SK-N-DZ (cell line): Measurements from ENCODE around the gene SFMBT1. TPM values are rescaled to one million over a fixed set of nuclear protein-coding genes. Genes with fewer than 3 reads are reported as not detected.

Experiments used
- DNase-seq: peaks from one replicate; pipeline ENCODE4 v3.0.0-alpha.2; 2015; ENCODE audit warnings: low spot score
- polyA plus RNA-seq, 2 experiments: library from polyadenylated mRNA; depleted of rRNA; stranded (reverse); fragments of >200 nt; gene quantifications; 2 replicates each; pipeline ENCODE4 v1.2.3, GENCODE V29; 2014

The SFMBT1 gene, protein sequence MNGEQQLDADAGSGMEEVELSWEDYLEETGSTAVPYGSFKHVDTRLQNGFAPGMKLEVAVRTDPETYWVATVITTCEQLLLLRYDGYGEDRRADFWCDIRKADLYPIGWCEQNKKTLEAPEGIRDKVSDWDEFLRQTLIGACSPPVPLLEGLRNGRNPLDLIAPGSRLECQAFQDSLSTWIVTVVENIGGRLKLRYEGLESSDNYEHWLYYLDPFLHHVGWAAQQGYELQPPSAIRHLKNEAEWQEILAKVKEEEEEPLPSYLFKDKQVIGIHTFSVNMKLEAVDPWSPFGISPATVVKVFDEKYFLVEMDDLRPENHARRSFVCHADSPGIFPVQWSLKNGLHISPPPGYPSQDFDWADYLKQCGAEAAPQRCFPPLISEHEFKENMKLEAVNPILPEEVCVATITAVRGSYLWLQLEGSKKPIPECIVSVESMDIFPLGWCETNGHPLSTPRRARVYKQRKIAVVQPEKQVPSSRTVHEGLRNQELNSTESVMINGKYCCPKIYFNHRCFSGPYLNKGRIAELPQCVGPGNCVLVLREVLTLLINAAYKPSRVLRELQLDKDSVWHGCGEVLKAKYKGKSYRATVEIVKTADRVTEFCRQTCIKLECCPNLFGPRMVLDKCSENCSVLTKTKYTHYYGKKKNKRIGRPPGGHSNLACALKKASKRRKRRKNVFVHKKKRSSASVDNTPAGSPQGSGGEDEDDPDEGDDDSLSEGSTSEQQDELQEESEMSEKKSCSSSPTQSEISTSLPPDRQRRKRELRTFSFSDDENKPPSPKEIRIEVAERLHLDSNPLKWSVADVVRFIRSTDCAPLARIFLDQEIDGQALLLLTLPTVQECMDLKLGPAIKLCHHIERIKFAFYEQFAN
- polyA plus RNA-seq (2014; cell fraction: cytosol; rRNA removed), result 5.9 and 7.5 TPM in 2 replicates
- 4.9 and 5.9 TPM in 2 replicates for polyA plus RNA-seq (2014; cell fraction: nucleus; rRNA removed)

DNA sequence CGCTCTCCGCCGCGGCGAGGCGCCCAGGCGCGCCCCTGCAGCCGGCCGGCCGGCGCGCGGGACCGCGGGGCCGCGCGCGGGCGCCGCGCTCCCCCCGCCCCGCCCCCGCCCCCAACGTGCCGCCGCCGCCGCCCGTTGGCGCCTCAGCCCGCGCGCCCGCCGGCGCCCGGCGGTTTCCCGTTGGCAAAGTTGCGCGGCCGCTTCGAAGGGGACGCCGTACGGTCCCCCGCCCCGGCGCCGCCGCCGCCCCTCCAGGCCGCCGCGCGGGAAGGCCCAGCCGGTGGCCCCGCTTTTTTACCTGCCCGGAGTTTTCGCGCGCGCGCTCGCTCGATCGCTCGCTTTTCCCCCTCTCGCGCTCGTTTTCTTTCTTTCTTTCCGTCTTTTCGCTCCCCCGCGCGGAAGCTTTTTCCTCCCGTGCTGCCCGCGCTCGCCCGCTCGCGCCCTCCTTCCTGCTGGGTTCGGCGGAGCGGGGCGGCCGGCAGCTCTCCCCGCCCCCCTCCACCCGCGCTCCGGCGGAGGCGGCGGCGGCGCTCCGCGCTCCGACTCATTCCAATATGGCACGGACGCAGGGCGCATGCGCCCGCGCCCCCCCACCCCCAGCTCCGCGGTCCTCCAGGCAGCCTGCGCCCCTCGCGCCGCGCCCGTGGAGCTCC is at the start of gene SFMBT1:
Gene SFMBT1, minus strand, starts transcription at position 556 of the 653 bp plus-strand sequence. CDS start 76,945 bp downstream, outside the sequence.
- peak; percentile 48 for DNase-seq

DNA sequence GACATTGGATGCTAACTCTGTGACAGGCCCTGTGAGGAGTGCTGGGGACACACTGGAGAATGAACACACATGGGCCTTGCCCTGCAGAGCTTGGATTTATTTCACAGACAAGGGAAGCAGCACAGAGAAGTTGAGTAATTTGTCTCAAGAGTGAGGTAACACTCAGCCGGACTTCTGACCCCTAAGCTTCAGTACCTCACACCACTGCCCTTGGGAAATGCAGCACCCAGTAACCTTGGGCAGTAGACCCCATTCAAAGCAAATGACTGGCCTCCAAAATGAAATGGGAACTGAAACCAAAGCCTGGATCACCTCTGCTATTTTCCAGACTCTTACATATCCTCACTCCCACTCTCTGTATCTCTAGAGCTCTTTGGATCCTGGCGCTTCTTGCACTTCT is 47.1 kb upstream of the SFMBT1 start:
- DNase-seq, result no peak

DNA sequence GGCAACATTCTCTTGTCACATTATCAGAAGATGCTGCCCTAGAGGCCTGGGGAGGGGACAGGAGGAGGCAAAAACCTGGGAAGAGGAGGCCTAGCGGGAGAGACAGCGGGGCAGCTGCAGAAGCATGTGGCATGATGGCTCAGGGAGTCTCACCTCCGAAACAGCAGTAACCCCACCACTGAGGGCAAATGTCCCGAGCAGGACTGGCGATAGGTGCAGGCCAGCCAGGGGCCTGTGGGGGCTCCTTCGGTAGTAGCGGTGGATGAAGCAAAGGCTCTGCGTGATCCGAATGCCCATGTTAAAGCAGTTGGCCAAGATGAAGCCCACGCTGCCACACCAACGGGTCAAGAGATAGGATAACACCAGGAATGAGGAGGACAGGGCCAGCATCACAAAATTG is 46.3 kb upstream of the SFMBT1 start:
- no peak for DNase-seq

DNA sequence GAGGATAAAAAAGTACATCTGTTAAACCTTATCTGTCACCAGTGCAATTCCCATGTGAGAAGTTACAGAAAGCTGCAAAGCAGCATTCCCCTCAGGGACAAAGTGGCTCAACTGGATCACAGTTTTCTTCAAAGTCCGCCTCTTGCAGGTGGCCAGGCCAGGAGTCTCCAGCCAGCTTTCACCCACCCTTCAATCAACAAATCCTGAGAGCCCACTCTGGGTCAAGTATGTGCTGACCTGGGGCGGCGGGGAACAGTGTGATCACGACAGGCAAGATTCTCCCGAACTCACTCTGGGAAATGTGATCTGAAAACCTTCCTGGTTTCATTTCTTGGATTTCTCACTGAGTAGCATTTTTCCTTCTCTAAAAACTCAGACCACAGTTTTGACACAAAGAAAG is 45.1 kb upstream of the SFMBT1 start:
- no peak for DNase-seq

DNA sequence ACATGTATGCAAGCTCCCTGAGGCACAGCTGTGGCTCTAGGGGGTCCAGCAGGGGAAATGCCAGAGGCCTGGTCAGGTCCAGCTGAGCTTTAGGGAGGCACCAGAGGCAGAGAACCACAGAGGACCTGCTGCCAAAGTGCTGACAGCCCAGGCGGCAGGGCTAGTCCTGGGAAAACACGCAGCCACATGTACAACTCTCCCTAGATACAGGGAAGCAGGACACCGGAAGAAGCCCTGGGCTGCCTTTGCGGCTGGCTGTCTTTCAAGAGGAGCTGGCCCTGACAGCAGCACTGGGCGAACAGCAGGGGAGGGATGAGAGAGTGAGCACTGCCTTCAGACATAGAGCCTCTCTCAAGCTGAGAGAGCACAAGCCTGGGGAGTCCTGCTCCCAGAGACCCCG is 43.6 kb upstream of the SFMBT1 start:
- no peak for DNase-seq

DNA sequence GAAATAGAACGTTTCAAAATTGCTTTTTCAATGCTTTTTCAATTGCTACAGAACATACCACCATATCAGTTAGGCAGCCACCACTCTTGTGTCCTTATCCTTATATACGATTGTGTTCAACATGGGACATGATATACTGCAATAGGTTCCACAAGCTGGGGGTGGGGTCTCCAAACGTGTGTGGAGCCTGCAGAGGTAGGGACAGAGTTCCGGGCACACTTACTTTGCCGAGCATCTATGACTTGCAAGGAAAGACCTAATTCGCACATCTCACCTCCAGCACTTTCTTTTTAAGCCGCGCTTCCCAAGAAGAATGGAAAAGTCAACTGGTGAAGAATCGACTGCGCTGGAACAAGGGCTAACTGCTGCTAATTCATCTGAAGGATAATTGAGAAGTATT is 39.6 kb upstream of the SFMBT1 start:
- no peak for DNase-seq

DNA sequence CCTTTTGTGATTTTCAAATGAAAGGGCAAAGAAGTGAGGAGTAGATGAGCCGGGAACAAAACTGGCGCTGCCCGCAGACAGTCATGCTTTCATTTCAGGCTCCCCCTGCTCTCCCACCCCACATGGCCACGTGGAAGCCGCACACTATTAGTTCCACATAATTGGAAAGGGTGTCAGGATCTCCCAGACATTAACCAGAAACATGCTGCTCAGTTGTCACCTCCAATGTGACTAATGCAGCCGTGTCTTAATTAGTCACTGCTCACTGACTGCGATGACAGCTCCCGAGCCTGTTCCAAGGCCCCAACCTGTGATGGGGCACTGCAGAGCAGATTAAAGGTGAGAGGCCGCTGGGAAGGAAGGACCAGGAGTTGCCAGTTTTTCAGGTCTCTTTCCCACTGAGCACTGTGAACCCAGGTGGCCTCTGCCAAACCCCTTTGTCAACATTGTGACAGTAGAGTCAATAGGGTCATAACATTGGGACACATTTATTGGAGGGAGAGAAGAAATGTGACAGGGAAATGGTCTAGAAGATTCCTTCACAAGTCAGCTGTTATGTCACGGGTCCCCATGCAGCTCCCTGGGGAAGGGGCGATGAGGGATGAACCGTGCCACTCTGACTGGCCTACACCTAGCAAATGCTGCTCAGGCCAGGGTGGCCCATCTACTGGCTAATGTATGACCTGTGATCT is 38.6 kb upstream of the SFMBT1 start:
- DNase-seq, result peak; percentile 45

DNA sequence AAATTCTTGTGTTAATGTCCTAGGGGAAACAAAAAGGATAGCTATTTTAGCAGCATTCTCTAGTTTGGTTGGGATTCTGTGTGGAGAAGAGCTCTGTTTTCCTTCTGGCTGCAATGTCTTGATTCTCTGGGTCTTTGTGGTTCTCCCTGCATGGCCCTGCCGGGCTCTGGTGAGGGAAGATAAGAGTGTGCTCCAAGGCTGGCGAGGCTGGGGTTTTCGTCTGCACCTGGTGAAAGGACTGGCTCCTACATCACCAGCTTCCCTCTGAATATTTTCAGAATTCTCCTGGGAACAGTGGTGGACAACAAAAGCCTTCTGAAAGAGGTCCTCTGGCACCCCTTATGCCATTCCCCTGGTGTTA is 38.1 kb upstream of the SFMBT1 start:
- no peak for DNase-seq

DNA sequence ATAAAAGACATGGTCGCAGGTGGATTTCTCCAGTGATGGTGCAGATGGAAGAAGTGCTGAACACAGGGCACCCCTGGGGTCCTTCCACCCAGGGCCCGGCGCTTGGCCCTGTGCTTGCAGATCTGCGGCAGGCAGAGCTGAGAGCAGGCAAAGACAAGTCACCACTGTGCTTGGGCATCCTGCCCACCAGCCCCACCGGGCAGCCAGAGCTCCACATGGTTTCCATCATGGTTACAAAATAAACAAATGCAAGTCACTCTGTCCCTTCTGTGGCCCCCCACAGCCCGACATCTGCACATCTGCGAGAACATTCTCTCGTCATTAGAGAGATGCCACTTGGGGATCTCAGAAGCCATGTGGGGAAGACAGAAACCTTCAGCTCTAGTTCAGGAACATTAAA is 37.6 kb upstream of the SFMBT1 start:
- no peak for DNase-seq

DNA sequence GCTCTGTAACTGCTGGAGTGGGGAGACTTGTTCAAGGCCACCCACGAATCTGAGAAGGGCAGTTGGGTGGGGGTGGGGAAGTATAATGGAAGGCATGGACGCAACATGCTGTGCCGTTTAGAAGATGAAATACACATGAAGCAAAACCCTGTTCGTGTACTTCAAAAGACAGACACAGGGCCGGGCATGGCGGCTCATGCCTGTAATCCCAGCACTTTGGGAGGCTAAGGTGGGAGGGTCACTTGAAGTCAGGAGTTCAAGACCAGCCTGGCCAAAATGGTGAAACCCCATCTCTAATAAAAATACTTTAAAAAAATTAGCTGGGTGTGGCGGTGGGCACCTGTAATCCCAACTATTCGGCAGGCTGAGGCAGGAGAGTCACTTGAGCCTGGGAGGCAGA is 36.9 kb upstream of the SFMBT1 start:
- DNase-seq, result no peak

DNA sequence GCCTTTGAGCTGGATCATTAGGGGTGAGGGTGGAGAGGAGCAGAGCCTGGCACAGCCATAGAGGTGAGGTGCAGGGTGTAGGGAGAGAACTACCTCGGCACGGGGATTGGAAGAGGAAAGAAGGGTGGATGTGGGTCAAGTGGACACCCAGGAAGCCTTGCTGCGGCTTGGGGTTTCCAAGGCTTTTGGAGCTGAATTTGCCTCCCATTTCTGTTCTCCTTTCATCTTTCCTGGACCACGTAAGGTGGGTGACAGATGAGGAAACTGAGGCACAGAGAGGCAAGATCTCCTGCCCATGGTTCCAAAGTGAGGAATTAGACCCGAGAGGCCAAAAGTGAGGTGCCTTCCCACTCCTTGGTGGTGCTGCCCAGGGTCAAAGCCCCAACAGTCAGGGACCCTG is 35.4 kb upstream of the SFMBT1 start:
- DNase-seq, result no peak

DNA sequence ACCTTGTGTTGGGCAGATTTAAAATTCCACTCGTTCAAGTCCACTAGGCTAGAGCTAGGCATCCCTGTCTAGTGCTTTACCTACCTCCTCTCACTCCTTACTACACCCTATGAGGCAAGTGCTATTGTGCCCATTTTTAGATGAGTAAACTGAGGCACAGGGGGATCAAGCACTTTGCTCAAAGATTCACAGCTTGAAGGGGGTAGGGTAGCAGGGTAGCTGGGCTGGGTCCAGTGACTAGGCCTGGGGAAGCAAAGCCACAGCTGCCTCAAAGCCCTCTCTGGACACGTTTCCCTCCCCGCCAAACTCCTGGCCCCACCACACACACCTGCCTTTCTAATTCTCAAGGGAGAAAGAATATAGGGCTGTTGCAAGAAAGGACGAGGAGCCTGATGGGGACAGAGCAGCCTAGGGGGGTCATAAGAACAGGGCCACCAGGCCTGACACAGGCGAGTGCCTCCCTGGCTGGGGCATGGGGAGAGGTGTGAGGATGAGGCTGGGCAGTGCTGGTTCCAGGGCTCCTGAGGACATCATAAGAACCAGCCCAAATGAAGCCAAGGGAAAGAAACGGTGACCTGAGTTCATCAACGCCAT is 34.8 kb upstream of the SFMBT1 start:
- DNase-seq, result no peak

DNA sequence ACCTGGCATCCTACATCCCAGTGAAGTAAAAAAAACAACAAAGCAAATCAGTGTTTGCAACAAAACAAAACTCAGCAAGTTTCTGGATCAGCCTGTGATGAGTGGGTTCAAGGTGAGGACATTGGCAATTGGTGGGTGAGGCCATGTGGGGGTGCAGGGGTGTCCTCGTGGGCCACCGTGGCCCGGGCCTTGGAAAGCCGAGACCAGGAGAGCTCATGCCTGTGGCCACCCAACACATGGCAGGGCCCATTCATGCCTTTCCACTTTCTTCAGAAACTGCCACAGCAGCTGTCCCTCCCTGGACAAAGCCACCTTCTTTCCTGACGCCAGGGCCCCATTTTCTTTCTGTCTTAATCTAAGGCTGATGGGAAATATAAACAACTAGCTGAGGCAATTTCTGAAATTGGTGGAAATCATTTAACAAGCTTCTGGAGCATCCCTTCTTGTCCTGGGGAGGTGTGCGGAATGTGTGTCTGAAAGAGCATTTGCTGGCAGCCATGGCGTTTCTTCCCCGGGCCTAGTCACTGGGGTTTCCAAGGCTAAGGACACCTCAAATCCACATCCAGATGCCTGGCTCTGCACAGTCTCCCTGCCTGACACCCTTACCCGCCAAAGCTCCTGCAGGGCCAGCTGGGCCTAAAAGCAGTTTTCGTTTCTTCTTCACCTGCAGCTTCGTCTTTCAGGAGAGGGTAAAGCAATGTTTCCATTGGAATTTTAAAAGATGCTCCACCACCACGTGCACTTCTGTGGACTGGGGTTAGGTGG is 34.1 kb upstream of the SFMBT1 start:
- DNase-seq, result no peak

DNA sequence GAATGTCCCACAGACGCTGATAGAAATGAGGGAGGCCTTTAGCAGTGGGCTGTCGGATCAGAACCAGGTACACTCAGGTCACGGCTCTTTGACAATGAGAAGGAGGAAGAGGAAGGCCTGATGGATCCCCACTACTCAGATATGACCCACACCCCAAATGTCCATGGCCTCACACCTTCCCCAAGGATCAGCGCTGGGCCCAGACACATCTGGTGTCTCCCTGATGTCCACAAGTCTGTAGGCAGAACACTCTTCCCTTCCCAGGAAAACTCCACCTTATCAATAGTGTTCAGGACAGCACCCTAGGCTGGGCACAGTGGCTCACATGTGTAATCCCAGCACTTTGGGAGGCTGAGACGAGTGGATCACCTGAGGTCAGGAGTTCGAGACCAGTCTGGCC is 33.3 kb upstream of the SFMBT1 start:
- DNase-seq, result no peak

DNA sequence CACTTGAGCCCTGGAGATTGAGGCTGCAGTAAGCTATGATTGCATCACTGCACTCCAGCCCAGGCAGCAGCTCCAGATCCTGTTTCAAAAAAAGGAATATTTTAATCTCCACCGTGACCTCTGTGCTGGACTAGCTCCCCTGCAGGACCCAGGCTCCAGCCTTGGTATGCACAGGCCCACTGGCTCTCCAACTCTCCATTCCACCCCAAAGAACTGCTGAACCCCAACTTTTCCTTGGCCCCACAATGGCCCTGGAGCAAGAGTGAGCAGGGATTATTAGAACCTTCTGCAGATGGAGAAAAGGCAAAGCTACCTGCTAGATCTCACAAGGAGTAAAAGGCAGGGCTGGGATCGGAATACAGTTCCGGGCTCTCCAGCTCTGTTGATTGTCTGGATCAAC is 32.8 kb upstream of the SFMBT1 start:
- DNase-seq, result no peak

DNA sequence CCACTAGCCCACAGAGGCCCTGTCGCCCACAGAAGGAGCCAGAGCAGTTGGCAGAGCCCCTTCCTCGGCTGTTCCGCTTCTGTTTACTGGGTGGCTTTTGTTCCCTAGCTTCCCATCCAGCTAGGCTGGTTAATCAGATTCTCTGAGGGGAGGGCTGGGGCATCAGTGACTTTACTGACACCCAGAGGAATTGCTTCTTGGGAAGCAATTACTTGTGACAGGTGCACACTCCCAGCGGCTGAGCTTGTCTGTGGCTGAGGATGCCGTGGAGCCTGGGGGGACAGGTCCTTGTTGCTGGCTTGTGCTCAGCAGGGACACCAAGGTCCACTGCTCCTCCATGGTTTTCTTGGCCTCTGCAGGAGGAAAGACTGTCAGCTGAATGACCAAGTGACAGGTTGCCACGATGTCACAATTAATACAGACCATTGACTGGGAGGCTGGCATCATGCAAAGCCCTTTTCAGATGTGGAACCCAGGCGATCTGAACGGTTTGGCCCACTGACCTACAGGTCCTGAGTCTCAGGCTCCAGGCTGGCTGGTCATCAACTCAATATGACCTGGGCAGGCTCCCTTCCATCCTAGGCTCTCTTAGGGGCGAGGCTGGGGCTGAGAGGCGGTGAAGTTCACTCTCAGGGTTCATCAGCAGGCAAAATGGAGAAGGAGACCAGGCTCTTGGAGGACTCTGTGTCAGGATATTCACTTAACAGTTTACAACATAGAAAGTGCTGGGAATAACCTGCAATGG is 31.8 kb upstream of the SFMBT1 start:
- no peak for DNase-seq

DNA sequence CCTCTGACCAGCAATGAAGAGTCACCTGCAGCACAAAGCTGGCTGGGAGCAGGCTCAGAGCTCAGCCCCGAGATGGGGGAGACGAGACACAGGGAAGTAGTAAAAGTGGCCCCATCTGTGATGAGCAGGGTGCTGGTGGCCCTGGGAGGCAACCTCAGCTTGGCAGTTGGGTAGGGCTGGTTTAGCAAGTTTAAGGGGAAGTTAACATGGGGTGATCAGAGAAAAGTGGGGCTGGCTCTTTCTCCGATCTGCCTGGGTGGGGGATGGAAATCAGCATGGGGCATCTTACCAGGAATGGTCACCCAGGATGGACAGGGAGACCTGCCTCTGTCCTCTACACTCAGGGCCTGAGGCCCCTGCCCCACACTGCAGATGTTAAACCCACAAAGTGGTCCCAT is 29.9 kb upstream of the SFMBT1 start:
- DNase-seq, result no peak

DNA sequence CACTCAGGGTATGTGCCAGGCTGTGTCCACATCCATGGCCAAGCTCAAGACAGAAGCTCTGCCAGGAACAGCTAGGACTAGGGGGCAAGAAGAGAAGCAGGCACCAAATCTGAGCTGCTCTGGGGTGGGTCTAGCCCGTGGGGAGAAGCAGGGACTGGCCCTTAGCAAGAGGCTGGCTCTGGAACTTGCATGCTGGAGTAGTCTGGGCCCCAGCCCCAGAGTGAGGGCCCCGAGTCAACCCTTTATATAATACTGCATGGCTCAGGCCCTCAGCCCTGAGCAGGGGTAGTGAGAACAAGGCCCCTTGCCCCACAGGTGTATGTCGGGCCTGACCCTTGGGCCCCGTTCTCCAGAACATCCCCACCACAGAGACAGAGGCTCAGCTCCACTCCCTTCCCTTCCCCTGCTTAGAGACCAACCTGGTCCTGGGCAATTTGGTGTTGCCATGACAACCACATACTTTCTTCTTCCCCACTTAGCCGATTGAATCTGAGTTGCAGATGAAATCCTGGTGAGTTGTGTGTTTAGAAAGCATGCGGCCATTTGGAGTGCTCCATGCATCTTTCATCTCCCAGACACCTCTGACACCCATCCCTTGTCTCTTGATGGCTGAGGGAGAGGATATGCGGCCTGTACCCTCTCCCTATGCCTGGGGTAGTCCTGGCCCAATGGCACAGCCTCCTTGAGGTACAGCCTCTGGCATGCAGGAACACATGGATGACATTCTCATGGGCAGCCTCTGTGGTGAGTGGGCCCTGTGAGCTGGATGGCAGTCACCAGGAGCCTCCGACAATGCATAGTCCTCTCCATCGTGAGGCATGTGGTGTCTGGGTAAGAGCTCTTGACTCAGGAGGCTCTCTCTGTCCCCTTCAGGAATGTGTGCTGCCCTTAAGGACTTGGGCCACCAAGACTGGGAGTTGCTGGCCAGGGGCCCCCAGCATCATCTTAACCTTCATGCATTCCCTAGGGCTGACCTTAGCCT is 29.2 kb upstream of the SFMBT1 start:
- DNase-seq, result no peak

DNA sequence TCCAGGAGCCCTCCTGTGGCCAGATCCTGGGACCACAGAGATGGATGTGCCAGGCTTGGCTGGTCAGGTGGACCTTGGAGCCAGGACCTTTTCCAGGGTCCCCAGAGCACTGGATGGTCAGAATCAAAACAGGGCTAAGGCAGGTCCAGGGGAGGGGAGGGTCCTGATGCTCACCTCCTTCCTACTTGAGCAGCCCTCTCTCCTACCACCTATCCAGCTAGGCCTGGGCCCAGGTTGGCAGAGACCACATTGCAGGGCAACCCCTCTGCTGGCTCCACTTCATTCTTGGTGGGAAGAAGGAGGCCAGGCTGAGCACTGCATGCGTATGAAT is 28.5 kb upstream of the SFMBT1 start:
- no peak for DNase-seq
